Suprapubic skin (tissue), 4 donors: ENCODE results near the gene FAM227A. TPM values are rescaled to one million over a fixed set of nuclear protein-coding genes. Genes with fewer than 3 reads are reported as not detected.
"Not testable (repeated sequence)": the region's sequence is repeated elsewhere in the genome, so short reads cannot be mapped to it uniquely, and the experiment has no call there.

Experiments used
- DNase-seq, 2 donors: peaks; one replicate each; pipeline ENCODE4 v3.0.0-alpha.2; 2019; ENCODE audit warnings: low spot score in 2 of 2
- H3K27ac ChIP-seq: fragments of 200-600 bp; sonication (generic); one replicate; pipeline ENCODE4 v1.5.1; 2019
- H3K27me3 ChIP-seq: fragments of 200-600 bp; sonication (generic); one replicate; pipeline ENCODE4 v1.5.1; 2019
- H3K36me3 ChIP-seq: fragments of 200-600 bp; sonication (generic); one replicate; pipeline ENCODE4 v1.5.1; 2019
- H3K4me1 ChIP-seq: fragments of 200-600 bp; sonication (generic); one replicate; pipeline ENCODE4 v1.5.1; 2019
- H3K4me3 ChIP-seq: fragments of 200-600 bp; sonication (generic); one replicate; pipeline ENCODE4 v1.5.1; 2019; ENCODE audit warnings: mild to moderate bottlenecking
- H3K9me3 ChIP-seq: fragments of 200-600 bp; sonication (generic); one replicate; pipeline ENCODE4 v1.5.1; 2019
- EP300 ChIP-seq: sonication (generic); formaldehyde crosslinking; IDR thresholded peaks from one replicate; pipeline ENCODE4 v1.6.1; 2017; ENCODE audit warnings: antibody characterized with exemption
- POLR2A ChIP-seq, 2 donors: fragments of 450-650 bp; IDR thresholded peaks; one replicate each; pipeline ENCODE4 v1.6.1; 2017; ENCODE audit warnings: antibody characterized with exemption in 2 of 2, mild to moderate bottlenecking in 2 of 2, moderate library complexity in 2 of 2
- POLR2AphosphoS5 ChIP-seq, 3 donors: sonication (generic); formaldehyde crosslinking; IDR thresholded peaks; one replicate each; pipeline ENCODE4 v1.6.1; 2017; ENCODE audit warnings: antibody characterized with exemption in 3 of 3
- WGBS: methylation state at CpG from one replicate; pipeline ENCODE4 v1.1.5; 2018; 5-methylcytosine and 5-hydroxymethylcytosine counted together
- total RNA-seq, 4 donors: library from RNA; depleted of rRNA; stranded (reverse); fragments of >200 nt; gene quantifications; one replicate each; pipeline ENCODE4 v1.1.0, GENCODE V29; 2016
- TF ChIP-seq, protein P1 (sequence below), 2 donors: fragments of 200-600 bp in 1 of 2; fragments of 450-650 bp in 1 of 2; sonication (generic) in 1 of 2; IDR thresholded peaks; one replicate each; pipeline ENCODE4 v1.5.1; 2016 to 2019; ENCODE audit warnings: antibody characterized with exemption in 2 of 2, mild to moderate bottlenecking in 1 of 2, moderate library complexity in 1 of 2

FAM227A gene
- total RNA-seq, 4 donors from 2014 or later: 0.89 to 6.2 (median 2.2) TPM

DNA sequence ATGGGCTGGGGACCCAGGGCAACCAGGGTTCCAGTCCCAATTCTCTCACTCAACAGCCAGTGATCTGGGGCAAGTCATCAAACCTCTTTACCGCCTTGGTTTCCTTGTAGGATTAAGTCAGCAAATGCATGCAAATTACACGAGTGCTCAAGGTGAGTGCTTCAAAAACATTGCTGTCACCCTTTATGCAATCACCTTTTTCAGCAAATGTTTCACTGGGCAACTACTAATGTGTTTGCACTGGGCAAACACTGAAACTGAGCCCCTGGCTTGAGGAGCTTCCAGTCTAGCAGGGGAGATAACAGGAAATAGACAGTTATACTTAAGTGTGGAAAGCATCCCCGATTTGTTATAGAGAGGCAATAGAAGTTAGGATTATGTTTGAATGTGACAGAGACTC lies 48.5 kb downstream of the FAM227A start:
- H3K4me1 ChIP-seq: no peaks in the 10 kb centered on the region
- 96% methylated on average over 3 of the region's 3 CpGs for WGBS
- H3K9me3 ChIP-seq: no peaks in the 10 kb centered on the region
- TF ChIP-seq POLR2A (IDR thresholded peaks at IDR 0.05): no peak
- TF ChIP-seq, protein P1, sequence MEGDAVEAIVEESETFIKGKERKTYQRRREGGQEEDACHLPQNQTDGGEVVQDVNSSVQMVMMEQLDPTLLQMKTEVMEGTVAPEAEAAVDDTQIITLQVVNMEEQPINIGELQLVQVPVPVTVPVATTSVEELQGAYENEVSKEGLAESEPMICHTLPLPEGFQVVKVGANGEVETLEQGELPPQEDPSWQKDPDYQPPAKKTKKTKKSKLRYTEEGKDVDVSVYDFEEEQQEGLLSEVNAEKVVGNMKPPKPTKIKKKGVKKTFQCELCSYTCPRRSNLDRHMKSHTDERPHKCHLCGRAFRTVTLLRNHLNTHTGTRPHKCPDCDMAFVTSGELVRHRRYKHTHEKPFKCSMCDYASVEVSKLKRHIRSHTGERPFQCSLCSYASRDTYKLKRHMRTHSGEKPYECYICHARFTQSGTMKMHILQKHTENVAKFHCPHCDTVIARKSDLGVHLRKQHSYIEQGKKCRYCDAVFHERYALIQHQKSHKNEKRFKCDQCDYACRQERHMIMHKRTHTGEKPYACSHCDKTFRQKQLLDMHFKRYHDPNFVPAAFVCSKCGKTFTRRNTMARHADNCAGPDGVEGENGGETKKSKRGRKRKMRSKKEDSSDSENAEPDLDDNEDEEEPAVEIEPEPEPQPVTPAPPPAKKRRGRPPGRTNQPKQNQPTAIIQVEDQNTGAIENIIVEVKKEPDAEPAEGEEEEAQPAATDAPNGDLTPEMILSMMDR (IDR thresholded peaks at IDR 0.05): no peak
- TF ChIP-seq POLR2AphosphoS5 (IDR thresholded peaks at IDR 0.05): no peak
- no peak for TF ChIP-seq EP300
- DNase-seq: no peak
- H3K27ac ChIP-seq: no peak overlapping the region
- no peaks in the 10 kb centered on the region for H3K27me3 ChIP-seq
- no peak overlapping the region for H3K4me3 ChIP-seq
- H3K36me3 ChIP-seq: no peaks in the 10 kb centered on the region

GRCh38 chr22:38602166-38602565 lies 54.0 kb downstream of the FAM227A start:
- no peaks in the 10 kb centered on the region for H3K27me3 ChIP-seq
- no peaks in the 10 kb centered on the region for H3K4me1 ChIP-seq
- H3K27ac ChIP-seq: no peak overlapping the region
- H3K4me3 ChIP-seq: no peak overlapping the region
- H3K9me3 ChIP-seq: no peaks in the 10 kb centered on the region
- WGBS: 86% methylated on average over 1 of the region's 1 CpG
- H3K36me3 ChIP-seq: no peaks in the 10 kb centered on the region
- no peak for DNase-seq
- TF ChIP-seq EP300: no peak

DNA sequence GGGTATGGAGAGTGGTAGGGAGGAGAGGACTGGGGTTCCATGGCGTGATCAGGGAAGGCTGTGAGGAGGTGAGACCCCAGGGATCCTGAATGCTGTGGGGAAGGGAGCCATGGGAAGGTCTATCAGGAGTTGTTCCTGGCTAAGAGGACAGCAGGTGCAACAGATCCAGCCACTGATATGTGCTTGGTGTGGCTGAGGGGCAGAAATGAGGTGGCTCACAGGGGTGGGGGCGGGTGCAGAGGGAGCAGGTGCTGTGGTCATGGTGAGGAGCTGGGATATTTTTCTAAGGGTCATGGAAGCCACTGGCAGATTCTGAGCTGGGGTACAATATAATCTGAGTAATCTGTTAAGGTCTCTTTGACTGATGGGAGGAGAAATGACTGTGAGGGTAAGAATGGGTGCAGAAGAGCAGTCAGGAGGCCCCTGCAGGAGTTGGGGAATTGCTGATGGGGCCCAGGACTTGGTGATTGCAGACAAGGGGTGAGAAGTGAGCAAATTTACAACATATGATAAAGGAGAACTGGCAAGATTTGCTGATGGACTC lies 54.9 kb downstream of the FAM227A start:
- no peaks in the 10 kb centered on the region for H3K36me3 ChIP-seq
- no peak for DNase-seq
- WGBS: 88% methylated on average over 2 of the region's 2 CpGs
- no peak overlapping the region for H3K4me3 ChIP-seq
- H3K4me1 ChIP-seq: no peaks in the 10 kb centered on the region
- TF ChIP-seq POLR2AphosphoS5 (IDR thresholded peaks at IDR 0.05) (no peak), EP300 (no peak), POLR2A (IDR thresholded peaks at IDR 0.05) (no peak)
- TF ChIP-seq, protein P1 (IDR thresholded peaks at IDR 0.05): no peak
- no peak overlapping the region for H3K27ac ChIP-seq
- no peaks in the 10 kb centered on the region for H3K9me3 ChIP-seq
- no peaks in the 10 kb centered on the region for H3K27me3 ChIP-seq

- Histone ChIP-seq H3K36me3 (no peaks in the 10 kb centered on the region), H3K9me3 (no peaks in the 10 kb centered on the region), H3K4me3 (no peak overlapping the region), H3K27ac (no peak overlapping the region), H3K27me3 (no peaks in the 10 kb centered on the region), H3K4me1 (no peaks in the 10 kb centered on the region)
- DNase-seq: no peak
- TF ChIP-seq EP300 (no peak), POLR2AphosphoS5 (IDR thresholded peaks at IDR 0.05) (no peak), POLR2A (IDR thresholded peaks at IDR 0.05) (no peak)
- TF ChIP-seq, protein P1 (IDR thresholded peaks at IDR 0.05): no peak
- 94% methylated on average over 10 of the region's 10 CpGs for WGBS
Observed at GRCh38 chr22:38599466-38599865, 56.7 kb downstream of the FAM227A start.

GRCh38 chr22:38582923-38583322 lies 73.3 kb downstream of the FAM227A start:
- WGBS: 83% methylated on average over 3 of the region's 3 CpGs

DNA sequence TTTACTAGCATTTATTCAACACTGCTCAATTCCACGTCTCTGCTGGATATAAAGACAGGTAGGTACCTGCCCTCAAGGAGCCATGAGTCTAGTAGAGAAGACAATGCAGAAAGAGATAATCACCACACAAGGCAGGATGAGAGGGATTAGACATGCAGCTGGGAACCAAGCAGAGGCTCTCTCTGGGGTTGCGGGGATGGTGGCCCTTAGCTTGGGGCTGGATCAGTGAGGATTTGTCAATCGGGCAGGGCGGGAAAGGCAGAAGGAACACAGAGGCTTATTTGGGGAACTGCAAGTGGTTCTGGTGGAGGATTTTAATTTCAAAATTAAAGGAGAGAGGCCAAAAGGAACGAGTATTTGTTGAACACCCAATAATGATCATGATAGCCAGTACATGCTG lies 77.7 kb downstream of the FAM227A start:
- Histone ChIP-seq H3K27ac (no peak overlapping the region), H3K4me1 (no peaks in the 10 kb centered on the region), H3K9me3 (no peaks in the 10 kb centered on the region), H3K36me3 (no peaks in the 10 kb centered on the region), H3K27me3 (no peaks in the 10 kb centered on the region), H3K4me3 (no peak overlapping the region)
- 84% methylated on average over 5 of the region's 5 CpGs for WGBS
- no peak for DNase-seq
- TF ChIP-seq EP300 (no peak), POLR2A (IDR thresholded peaks at IDR 0.05) (no peak), POLR2AphosphoS5 (IDR thresholded peaks at IDR 0.05) (no peak)
- TF ChIP-seq, protein P1 (IDR thresholded peaks at IDR 0.05): no peak

More at GRCh38 chr22:38582923-38583322, 73.3 kb downstream of the FAM227A start:
- not testable (repeated sequence) for DNase-seq, H3K27ac ChIP-seq, H3K4me3 ChIP-seq, H3K4me1 ChIP-seq, H3K27me3 ChIP-seq, H3K9me3 ChIP-seq, H3K36me3 ChIP-seq
